IPS-15b (cell line): ENCODE measurements around the gene ENO1.

Source experiments
- H3K27me3 ChIP-seq: one replicate; pipeline ENCODE4 v1.6.1; 2013; ENCODE audit warnings: low read length; ENCODE audit not compliant: control insufficient read depth, insufficient read depth
- H3K36me3 ChIP-seq: one replicate; pipeline ENCODE4 v1.6.1; 2013; ENCODE audit warnings: low read length; ENCODE audit not compliant: control insufficient read depth, insufficient read depth
- H3K4me1 ChIP-seq: one replicate; pipeline ENCODE4 v1.6.1; 2013; ENCODE audit warnings: mild to moderate bottlenecking, low read length; ENCODE audit not compliant: control insufficient read depth, insufficient read depth
- H3K4me3 ChIP-seq: one replicate; pipeline ENCODE4 v1.5.1; 2013; ENCODE audit warnings: low read depth, low read length
- H3K9ac ChIP-seq: one replicate; pipeline ENCODE4 v1.6.1; 2013; ENCODE audit warnings: low read depth, mild to moderate bottlenecking, low read length
- H3K9me3 ChIP-seq: one replicate; pipeline ENCODE4 v1.6.1; 2013; ENCODE audit warnings: mild to moderate bottlenecking, low read length; ENCODE audit not compliant: control insufficient read depth, insufficient read depth

ENO1 gene

DNA sequence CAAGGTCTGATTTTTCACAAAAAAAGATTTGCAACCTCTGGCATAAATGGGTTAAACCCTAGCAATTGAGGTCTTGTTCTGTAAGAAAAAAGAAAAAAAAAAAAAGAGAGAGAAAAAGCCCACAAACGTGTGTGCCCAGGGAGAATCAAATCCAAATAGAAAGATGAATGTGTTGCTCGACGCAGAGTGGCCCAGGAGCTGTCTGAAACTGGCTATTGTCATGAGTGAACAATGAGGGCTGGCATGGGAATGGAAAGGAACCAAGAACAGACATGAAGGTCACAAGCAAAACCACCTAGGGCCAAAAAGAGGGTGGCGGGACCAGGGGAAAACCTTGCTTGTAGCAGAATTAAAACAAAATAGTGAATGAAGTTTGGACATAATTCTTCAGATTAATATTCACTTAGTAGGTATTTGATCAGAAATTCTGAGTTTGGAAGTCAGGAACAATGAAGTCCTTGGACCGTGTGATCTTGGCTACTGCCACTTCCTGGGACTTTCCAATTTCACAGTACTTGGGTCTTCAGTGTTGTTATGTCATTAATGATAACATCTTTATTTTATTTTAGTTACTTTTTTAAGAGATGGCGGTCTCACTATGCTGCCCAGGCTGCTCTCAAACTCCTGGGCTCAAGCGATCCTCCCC is 3.1 kb downstream of the ENO1 start:
- no peaks in the 10 kb centered on the region for H3K27me3 ChIP-seq
- H3K36me3 ChIP-seq, result peaks cover 57% of the 10 kb centered on the region
- H3K9ac ChIP-seq, result no peak overlapping the region
- H3K4me3 ChIP-seq, result peak overlapping the region; percentile 96
- H3K4me1 ChIP-seq, result peaks cover 43% of the 10 kb centered on the region
- H3K9me3 ChIP-seq, result no peaks in the 10 kb centered on the region

DNA sequence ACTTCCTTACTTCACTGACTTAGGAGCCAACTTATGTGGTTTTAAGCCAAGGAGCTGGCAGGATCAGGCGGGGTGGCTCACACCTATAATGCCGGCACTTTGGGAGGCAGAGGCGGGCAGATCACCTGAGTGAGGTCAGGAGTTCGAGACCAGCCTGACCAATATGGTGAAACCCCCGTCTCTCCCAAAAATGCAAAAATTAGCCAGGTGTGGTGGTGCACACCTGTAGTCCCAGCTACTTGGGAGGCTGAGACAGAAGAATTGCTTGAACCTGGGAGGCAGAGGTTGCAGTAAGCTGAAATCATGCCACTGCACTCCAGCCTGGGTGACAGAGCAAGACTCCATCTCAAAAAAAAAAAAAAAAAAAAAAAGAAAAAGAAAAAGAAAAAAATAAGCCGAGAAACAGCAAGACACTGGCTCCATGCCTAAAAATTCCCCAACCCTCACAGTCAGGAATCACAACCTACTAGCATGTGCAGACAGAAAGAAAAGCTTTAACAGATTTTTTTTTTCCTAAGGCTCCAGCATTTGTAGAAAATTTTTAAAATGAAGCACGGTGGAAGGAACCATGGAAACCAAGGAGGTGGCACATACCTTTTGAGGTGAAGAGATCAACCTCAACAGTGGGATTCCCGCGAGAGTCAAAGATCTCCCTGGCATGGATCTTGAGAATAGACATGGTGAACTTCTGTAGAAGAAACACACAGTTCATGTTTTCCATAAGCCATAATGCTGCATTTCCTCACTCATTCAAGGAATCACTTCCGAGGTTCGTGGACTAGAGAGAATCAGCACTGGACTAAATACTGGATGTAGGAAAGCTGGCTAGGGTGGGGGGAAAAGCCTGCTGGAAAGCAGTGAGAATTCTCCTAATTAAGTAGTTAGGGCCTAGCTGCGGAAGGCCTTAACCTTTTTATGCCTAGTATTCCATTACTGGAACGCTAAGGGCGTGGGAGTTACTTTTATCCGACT is 4.0 kb downstream of the ENO1 start:
- H3K36me3 ChIP-seq, result peaks cover 63% of the 10 kb centered on the region
- H3K4me1 ChIP-seq, result peaks cover 35% of the 10 kb centered on the region
- H3K9me3 ChIP-seq, result no peaks in the 10 kb centered on the region
- peak overlapping the region; percentile 26 for H3K9ac ChIP-seq
- H3K4me3 ChIP-seq, result peak overlapping the region; percentile 16
- H3K27me3 ChIP-seq, result no peaks in the 10 kb centered on the region

- Histone ChIP-seq H3K36me3 (peaks cover 70% of the 10 kb centered on the region), H3K4me1 (peaks cover 34% of the 10 kb centered on the region), H3K27me3 (no peaks in the 10 kb centered on the region), H3K9me3 (no peaks in the 10 kb centered on the region), H3K9ac (peak overlapping the region; percentile 26), H3K4me3 (peak overlapping the region; percentile 22)
Observed at GRCh38 chr1:8873506-8874229, 4.8 kb downstream of the ENO1 start.

DNA sequence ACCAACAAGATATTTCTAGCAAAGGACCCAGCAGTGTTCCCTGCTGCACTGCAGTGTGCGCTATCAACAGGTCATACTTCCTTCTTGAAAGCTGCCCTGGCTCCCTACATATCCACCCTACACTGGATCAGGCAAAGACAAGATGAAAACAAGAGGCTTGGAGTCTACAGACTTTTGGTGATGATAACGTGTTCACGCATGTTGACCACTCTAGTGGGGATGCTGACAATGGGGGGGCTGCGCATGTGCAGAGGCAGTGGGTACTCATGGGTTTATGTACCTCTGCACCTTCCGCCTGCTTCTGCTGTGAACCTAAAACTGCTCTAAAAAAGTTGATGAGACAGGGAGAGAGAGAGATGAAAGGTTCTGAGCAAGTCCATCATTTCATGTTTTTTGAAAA is 5.5 kb downstream of the ENO1 start:
- H3K36me3 ChIP-seq, result peaks cover 73% of the 10 kb centered on the region
- no peaks in the 10 kb centered on the region for H3K9me3 ChIP-seq
- H3K4me3 ChIP-seq, result peak overlapping the region; percentile 22
- no peak overlapping the region for H3K9ac ChIP-seq
- H3K4me1 ChIP-seq, result peaks cover 34% of the 10 kb centered on the region
- no peaks in the 10 kb centered on the region for H3K27me3 ChIP-seq

- H3K9ac ChIP-seq, result no peak overlapping the region
- H3K27me3 ChIP-seq, result no peaks in the 10 kb centered on the region
- no peak overlapping the region for H3K4me3 ChIP-seq
- peaks cover 78% of the 10 kb centered on the region for H3K36me3 ChIP-seq
- H3K9me3 ChIP-seq, result no peaks in the 10 kb centered on the region
- peaks cover 34% of the 10 kb centered on the region for H3K4me1 ChIP-seq
Observed at GRCh38 chr1:8871965-8872399, 6.5 kb downstream of the ENO1 start.

DNA sequence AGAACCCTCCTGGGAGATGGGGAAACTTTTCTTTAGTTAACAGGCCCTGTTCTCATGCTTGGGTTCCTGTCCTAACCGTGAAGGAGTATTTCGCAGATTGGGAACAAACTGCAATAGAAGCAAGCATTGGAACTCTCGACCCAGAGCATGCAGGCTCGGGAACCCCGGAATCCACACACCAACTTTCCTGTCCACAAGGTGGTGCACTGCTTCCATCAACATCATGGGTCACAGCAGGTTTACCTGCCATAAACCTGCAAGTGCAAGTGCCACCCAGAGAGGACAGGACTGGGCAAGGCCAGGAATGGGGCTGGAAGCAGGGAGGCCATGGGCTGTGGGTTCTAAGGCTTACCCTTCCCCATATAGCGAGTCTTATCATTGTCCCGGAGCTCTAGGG is 6.9 kb downstream of the ENO1 start:
- no peaks in the 10 kb centered on the region for H3K9me3 ChIP-seq
- H3K27me3 ChIP-seq, result no peaks in the 10 kb centered on the region
- H3K9ac ChIP-seq, result no peak overlapping the region
- H3K4me1 ChIP-seq, result peaks cover 34% of the 10 kb centered on the region
- no peak overlapping the region for H3K4me3 ChIP-seq
- H3K36me3 ChIP-seq, result peaks cover 83% of the 10 kb centered on the region

- Histone ChIP-seq H3K4me3 (no peak overlapping the region), H3K9ac (no peak overlapping the region), H3K4me1 (peaks cover 28% of the 10 kb centered on the region), H3K9me3 (no peaks in the 10 kb centered on the region), H3K36me3 (peaks cover 86% of the 10 kb centered on the region), H3K27me3 (no peaks in the 10 kb centered on the region)
Observed at GRCh38 chr1:8870616-8871538, 7.6 kb downstream of the ENO1 start.

DNA sequence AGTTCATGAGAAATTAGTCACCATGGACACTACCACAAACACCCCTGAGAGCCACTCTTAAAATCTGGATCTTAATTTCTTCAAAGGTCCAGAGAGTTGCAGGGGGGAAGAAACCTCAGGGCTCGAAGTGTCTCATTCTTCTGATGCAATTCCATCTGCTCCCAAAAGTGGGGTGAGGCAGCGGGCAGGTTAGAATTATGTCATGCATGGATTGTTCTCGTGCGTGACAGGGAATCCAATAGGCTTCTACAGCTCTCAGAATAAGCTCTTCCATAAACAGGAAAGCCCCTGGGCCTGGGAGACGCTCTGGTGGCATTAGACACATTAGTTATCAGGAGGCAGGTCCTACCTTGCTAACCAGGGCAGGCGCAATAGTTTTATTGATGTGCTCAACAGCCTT is 8.4 kb downstream of the ENO1 start:
- Histone ChIP-seq H3K9me3 (no peaks in the 10 kb centered on the region), H3K36me3 (peaks cover 87% of the 10 kb centered on the region), H3K27me3 (no peaks in the 10 kb centered on the region), H3K9ac (no peak overlapping the region), H3K4me3 (no peak overlapping the region), H3K4me1 (peaks cover 22% of the 10 kb centered on the region)

DNA sequence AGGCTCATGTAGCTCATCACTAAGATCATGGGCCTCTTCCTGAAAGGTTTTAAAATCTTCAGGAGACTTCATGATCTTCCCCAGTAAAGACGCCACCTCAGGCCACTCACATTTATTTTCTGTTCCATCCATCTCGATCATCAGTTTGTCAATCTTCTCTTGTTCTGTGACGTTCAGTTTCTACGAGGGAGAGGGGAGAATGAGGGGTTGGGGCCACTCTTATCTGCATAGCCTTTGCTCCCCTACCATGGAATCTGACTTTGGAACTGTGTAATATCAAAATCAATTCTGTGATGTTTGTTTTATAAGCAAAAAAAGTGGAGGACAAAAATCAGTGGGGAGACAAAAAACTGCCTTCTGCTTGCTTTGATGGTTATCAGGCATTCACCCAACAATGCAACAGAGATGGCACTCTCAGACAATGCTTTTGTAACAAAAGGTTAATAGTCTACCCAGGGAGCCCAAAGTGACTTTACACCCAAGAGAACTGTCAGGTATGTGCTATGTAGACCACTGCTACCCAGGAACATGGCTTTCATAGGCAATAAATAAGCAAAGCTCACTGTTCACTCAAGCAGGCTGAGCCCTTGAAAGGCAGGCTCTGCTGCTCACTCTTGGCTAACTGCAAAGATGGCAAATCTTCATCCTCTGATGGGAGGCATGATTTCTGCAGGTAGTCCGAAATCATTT is 10.5 kb downstream of the ENO1 start:
- Histone ChIP-seq H3K4me1 (peaks cover 6% of the 10 kb centered on the region), H3K9me3 (no peaks in the 10 kb centered on the region), H3K9ac (no peak overlapping the region), H3K4me3 (no peak overlapping the region), H3K36me3 (peaks cover 90% of the 10 kb centered on the region), H3K27me3 (no peaks in the 10 kb centered on the region)

DNA sequence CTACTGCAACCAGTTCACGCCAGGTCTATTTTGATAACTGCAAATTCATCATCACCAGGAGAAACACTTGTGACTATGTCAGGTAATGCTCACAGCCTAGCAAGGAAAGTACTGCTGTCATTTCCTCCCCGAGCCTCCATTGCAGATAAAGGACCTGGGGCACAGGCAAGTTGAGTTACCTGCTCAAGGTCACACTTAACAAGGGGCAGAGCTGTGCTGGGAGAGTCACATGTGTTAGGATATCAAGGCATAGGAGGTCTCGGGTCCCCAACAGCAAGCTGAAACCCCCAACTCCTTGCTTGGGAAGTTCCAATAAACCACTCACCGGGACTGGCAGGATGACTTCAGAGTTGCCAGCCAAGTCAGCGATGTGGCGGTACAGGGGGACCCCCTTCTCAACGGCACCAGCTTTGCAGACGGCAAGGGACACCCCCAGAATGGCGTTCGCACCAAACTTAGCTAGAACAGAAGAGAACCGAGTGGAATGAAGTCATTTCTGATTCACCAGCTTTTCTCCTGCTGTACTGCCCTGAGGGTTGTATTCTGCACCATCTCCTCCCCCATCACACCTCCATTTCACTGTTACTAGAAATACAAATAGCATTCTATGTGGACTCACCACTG is 11.6 kb downstream of the ENO1 start:
- Histone ChIP-seq H3K36me3 (peaks cover 91% of the 10 kb centered on the region), H3K27me3 (no peaks in the 10 kb centered on the region), H3K9ac (no peak overlapping the region), H3K9me3 (no peaks in the 10 kb centered on the region), H3K4me1 (no peaks in the 10 kb centered on the region), H3K4me3 (no peak overlapping the region)
